Heart right ventricle (tissue), 16 donors: ENCODE measurements around the gene CAMK1D. TPM values are rescaled to one million over a fixed set of nuclear protein-coding genes. Genes with fewer than 3 reads are reported as not detected.

Experiments used
- ATAC-seq, 8 donors: fragments of 200-7000 bp; cut with Tn5 transposase; one replicate each; pipeline ENCODE4 v1.9.1; 2020; ENCODE audit warnings: mild to moderate bottlenecking in 8 of 8, moderate library complexity in 8 of 8, moderate number of reproducible peaks in 1 of 8
- DNase-seq, 2 donors: peaks; one replicate each; pipeline ENCODE4 v3.0.0-alpha.2; 2020
- H3K27ac ChIP-seq, 10 donors: fragments of 200-600 bp; sonication (generic) in 2 of 10; one replicate each; pipeline versions ENCODE4 v1.5.0 to v1.8.0; 2020 to 2022; ENCODE audit warnings: mild to moderate bottlenecking in 3 of 10
- H3K27me3 ChIP-seq, 7 donors: fragments of 200-600 bp; one replicate each; pipeline ENCODE4 v1.8.0; 2021 to 2022; ENCODE audit warnings: mild to moderate bottlenecking in 2 of 7
- H3K36me3 ChIP-seq, 9 donors: fragments of 200-600 bp; sonication (generic) in 1 of 9; one replicate each; pipeline versions ENCODE4 v1.5.0 to v1.8.0; 2020 to 2022; ENCODE audit warnings: mild to moderate bottlenecking in 2 of 9
- H3K4me1 ChIP-seq, 9 donors: fragments of 200-600 bp; sonication (generic) in 1 of 9; one replicate each; pipeline versions ENCODE4 v1.5.0 to v1.8.0; 2020 to 2022; ENCODE audit warnings: mild to moderate bottlenecking in 4 of 9
- H3K4me3 ChIP-seq, 10 donors: fragments of 200-600 bp; sonication (generic) in 2 of 10; one replicate each; pipeline versions ENCODE4 v1.5.0 to v1.8.0; 2020 to 2022; ENCODE audit warnings: mild to moderate bottlenecking in 7 of 10, moderate library complexity in 2 of 10
- H3K9me3 ChIP-seq, 11 donors: fragments of 200-600 bp in 10 of 11; sonication (generic) in 2 of 11; one replicate each; pipeline versions ENCODE4 v1.5.0 to v1.8.0; 2013 to 2022; ENCODE audit warnings: mild to moderate bottlenecking in 2 of 11, control low read depth in 1 of 11, moderate library complexity in 1 of 11
- CTCF ChIP-seq, 9 donors: fragments of 200-600 bp; sonication (generic) in 2 of 9; IDR thresholded peaks; one replicate each; pipeline versions ENCODE4 v1.5.0 to v1.8.0; 2021 to 2022; ENCODE audit warnings: antibody characterized with exemption in 9 of 9, mild to moderate bottlenecking in 5 of 9, moderate library complexity in 1 of 9
- WGBS, 2 donors: extraction: QIAGEN DNeasy Blood & Tissue Kit; methylation state at CpG; one replicate each; pipeline ENCODE4 v1.1.7; 2013; ENCODE audit warnings: inconsistent platforms in 1 of 2; 5-methylcytosine and 5-hydroxymethylcytosine counted together
- intact Hi-C, 10 donors: fragments of 100-400 bp; cut with DNase I; formaldehyde crosslinking; loops; one replicate each; pipeline versions ENCODE4 v1.11.1 to v1.14.2; 2022
- polyA plus RNA-seq, 2 donors: library from polyadenylated mRNA; stranded (reverse); fragments of 200-250 nt; gene quantifications; one replicate each; pipeline ENCODE4 v1.2.3, GENCODE V29; 2013
- total RNA-seq, 10 donors: library from RNA; stranded (reverse); fragmentation: NEBNext Ultra II Directional in 3 of 10; extraction: Animal tissue kit (Norgen Biotek cat#: 25700) in 3 of 10; gene quantifications; one replicate each; pipeline versions ENCODE4 v1.2.1 to v1.2.4, GENCODE V29; 2021 to 2023
- donor health status: Arrhythmogenic right ventricular cardiomyopathy.
- donor health status: ischemic (EF 13 %, LVEDD 7.1; RV severe dilation, severe dysfunction).
- donor health status: healthy with polysubstance abuse.
- donor health status: DM: no; HTN: yes; CAD: no.
- donor health status: DM: no; HTN: no; CAD: no.
- donor health status: ischemic (EF 25% LVEDD 6.9; RV normal size, moderate dysfunction).
- donor health status: ischemic (EF 25% LVEDD 5.7; RV mildly dilated, moderate dysfunction).
- donor health status: healthy.
- donor health status: DM: yes; HTN: yes; CAD: no.
- donor health status: Ischemic cardiomyopathy.
- donor health status: ischemic (EF 35%, LVEDD 5.7; RV mildly dilated, moderate dysfunction).
- donor health status: nonischemic (EF 11% LVEDD 7.7; RV severe dilation, severe dysfunction).
- donor health status: DM: yes; HTN: yes; CAD: no.
- donor health status: PGD.
- donor health status: ischemic (EF 29% LVEDD 5.4; RV normal size, mild dysfunction).
- donor health status: nonischemic (EF 23%, LVEDD 6.1; RV moderate dilation, normal function).

Gene CAMK1D
- total and polyA plus RNA-seq, 12 donors: 1.3 to 17.7 (median 2.6) TPM

DNA sequence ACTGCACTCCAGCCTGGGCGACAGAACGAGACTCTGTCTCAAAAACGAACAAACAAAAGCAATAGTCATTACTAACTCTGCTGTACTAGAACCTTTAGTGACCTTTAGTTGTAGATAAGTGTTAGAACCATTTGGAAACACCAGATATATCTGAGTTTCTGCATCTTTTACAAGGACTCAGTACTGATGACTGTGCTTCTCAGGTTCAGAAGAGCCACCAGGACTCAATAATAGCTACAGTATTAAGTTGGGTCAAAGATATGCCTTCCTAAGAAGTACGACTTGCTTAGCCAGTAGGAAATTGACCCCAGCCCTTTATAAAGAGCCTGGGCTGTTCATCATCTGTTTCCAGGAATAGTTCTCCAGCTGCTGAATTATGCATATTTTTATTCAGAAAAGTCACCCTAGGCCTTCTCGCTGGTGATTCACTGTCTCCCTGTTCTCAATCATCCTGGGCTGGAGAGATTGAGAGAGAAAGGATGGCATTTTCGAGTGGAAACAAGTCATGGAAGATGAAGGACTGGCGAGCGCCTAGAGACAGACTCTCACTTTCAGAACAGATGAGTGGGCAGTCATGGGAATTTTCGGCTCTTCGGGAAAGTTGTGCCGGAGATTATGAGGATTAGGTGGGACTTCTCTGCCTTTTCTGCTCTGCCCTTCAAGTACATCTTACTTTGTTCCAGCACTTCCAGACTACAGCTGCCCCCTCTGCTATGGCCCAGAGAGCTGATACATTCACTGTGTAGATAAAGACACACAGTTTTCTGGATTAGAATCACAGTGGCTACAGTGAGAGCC lies 336.1 kb downstream of the CAMK1D start:
- Histone ChIP-seq H3K27me3 (no peaks in the 10 kb centered on the region), H3K27ac (no peak overlapping the region), H3K36me3 (no peaks in the 10 kb centered on the region), H3K9me3 (no peaks in the 10 kb centered on the region), H3K4me3 (no peak overlapping the region), H3K4me1 (no peaks in the 10 kb centered on the region)
- WGBS, 2 donors: 83 to 87% methylated on average over 11 of the region's 11 CpGs
- TF ChIP-seq CTCF (IDR thresholded peaks at IDR 0.05): no peak
- intact Hi-C loops: no loop called here
- ATAC-seq: no peak
- no peak for DNase-seq

DNA sequence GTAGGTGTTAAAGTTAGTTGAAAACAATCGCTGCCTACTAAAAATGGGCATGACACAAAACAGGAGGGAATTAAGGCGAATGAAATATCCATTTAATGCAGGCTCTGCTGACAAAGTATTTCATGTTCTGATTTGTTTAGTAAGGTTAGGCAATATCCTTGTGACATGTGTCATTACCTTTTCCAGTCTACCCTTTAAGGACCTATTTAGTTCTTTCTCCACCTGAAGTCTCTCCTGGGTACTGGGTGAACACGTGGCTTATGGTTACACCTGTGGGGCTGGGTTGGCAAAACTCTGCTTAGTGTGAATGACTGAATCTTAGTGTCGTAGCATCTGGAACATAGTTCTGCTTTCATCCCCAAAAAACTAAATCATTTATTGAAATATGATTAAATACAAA lies 338.6 kb downstream of the CAMK1D start:
- intact Hi-C loops: no loop called here
- no peak overlapping the region for H3K4me3 ChIP-seq
- H3K4me1 ChIP-seq: no peaks in the 10 kb centered on the region
- 87 to 89% methylated on average over 4 of the region's 4 CpGs for WGBS, 2 donors
- no peak for TF ChIP-seq CTCF (IDR thresholded peaks at IDR 0.05)
- no peaks in the 10 kb centered on the region for H3K27me3 ChIP-seq
- ATAC-seq: no peak
- H3K9me3 ChIP-seq: no peaks in the 10 kb centered on the region
- H3K36me3 ChIP-seq: no peaks in the 10 kb centered on the region
- no peak for DNase-seq
- no peak overlapping the region for H3K27ac ChIP-seq

GRCh38 chr10:12689893-12690292 lies 340.5 kb downstream of the CAMK1D start:
- H3K9me3 ChIP-seq: no peaks in the 10 kb centered on the region
- H3K4me3 ChIP-seq: no peak overlapping the region
- H3K27ac ChIP-seq: no peak overlapping the region
- ATAC-seq (no peak), DNase-seq (no peak)
- no peaks in the 10 kb centered on the region for H3K27me3 ChIP-seq
- 90% methylated on average over 6 of the region's 6 CpGs for WGBS, 2 donors
- no peaks in the 10 kb centered on the region for H3K4me1 ChIP-seq
- intact Hi-C loops: no loop called here
- no peaks in the 10 kb centered on the region for H3K36me3 ChIP-seq
- no peak for TF ChIP-seq CTCF (IDR thresholded peaks at IDR 0.05)

GRCh38 chr10:12690525-12691126 lies 341.3 kb downstream of the CAMK1D start:
- intact Hi-C loops: no loop called here
- Histone ChIP-seq H3K4me1 (no peaks in the 10 kb centered on the region), H3K36me3 (no peaks in the 10 kb centered on the region), H3K27me3 (no peaks in the 10 kb centered on the region), H3K27ac (no peak overlapping the region), H3K9me3 (no peaks in the 10 kb centered on the region), H3K4me3 (no peak overlapping the region)
- no peak for TF ChIP-seq CTCF (IDR thresholded peaks at IDR 0.05)
- ATAC-seq (no peak), DNase-seq (no peak)
- WGBS, 2 donors: 73 to 78% methylated on average over 10 of the region's 10 CpGs
